ENCODE data around the gene PAPPA. TPM values are rescaled to one million over a fixed set of nuclear protein-coding genes. Genes with fewer than 3 reads are reported as not detected.

PAPPA gene
- total and polyA plus RNA-seq, 9 of the 15 experiments (the other 6 are each of a cell fraction or from before 2014, with no cell fraction given): 0.06 to 0.18 (median 0.11) TPM

DNA sequence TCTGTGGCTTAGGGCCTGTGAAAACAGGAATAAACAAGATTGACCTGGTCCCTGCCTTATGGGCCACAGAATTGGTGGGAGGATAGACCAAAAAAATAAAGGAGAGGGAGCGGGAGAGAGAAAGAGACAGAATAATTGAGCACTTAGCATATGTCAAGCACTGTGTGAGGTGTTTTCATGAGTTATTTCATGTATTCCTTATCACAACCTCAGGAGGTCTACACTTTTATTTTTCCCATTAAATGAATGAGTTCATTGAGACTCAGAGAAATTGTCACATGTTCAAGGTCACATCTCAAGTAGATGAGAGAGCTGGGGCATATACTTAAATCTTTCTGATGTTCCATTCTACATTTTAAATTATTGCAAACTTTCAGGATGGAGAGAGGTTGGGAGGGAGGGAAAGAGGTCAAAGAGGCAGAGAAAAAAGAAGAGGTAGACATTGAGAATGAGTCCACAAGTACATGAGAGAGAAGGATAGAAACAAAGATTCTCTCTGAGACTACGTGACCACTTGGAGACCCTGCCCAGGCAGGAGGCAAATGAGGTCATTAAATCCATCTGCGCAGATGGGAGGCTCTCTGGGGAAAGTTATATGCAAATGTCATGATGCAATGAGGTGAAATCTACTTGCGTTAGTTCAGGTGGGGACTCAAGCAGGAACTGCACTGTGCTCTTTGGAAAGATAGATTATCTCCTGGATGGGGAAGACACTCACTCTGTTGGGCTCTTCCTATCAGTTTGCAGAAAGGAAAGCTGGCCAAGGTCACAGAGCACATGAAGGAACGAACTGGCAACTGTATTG is 241.5 kb downstream of the PAPPA start (continued):
- TF ChIP-seq ZBTB40 (IDR thresholded peaks at IDR 0.05): 0 out of 2 replicates have a peak, but pooled peaks have one; percentile 28
- TF ChIP-seq ZBTB40 (CRISPR knock-in tag; IDR thresholded peaks at IDR 0.05): no peak
- TF ChIP-seq KHSRP (IDR thresholded peaks at IDR 0.05): no peak
- no peak for TF ChIP-seq NCOA4 (IDR thresholded peaks at IDR 0.05; ENCODE audit: partially characterized antibody)
- no peak for TF ChIP-seq MCM3 (IDR thresholded peaks at IDR 0.05)
- no peak for TF ChIP-seq ZNF239 (CRISPR knock-in tag; IDR thresholded peaks at IDR 0.05)
- TF ChIP-seq ZZZ3 (IDR thresholded peaks at IDR 0.05): no peak
- TF ChIP-seq, protein P1, sequence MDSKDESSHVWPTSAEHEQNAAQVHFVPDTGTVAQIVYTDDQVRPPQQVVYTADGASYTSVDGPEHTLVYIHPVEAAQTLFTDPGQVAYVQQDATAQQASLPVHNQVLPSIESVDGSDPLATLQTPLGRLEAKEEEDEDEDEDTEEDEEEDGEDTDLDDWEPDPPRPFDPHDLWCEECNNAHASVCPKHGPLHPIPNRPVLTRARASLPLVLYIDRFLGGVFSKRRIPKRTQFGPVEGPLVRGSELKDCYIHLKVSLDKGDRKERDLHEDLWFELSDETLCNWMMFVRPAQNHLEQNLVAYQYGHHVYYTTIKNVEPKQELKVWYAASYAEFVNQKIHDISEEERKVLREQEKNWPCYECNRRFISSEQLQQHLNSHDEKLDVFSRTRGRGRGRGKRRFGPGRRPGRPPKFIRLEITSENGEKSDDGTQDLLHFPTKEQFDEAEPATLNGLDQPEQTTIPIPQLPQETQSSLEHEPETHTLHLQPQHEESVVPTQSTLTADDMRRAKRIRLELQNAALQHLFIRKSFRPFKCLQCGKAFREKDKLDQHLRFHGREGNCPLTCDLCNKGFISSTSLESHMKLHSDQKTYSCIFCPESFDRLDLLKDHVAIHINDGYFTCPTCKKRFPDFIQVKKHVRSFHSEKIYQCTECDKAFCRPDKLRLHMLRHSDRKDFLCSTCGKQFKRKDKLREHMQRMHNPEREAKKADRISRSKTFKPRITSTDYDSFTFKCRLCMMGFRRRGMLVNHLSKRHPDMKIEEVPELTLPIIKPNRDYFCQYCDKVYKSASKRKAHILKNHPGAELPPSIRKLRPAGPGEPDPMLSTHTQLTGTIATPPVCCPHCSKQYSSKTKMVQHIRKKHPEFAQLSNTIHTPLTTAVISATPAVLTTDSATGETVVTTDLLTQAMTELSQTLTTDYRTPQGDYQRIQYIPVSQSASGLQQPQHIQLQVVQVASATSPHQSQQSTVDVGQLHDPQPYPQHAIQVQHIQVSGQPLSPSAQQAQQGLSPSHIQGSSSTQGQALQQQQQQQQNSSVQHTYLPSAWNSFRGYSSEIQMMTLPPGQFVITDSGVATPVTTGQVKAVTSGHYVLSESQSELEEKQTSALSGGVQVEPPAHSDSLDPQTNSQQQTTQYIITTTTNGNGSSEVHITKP (IDR thresholded peaks at IDR 0.05; ENCODE audit: partially characterized antibody): peak; percentile 69
- peak; percentile 56; the same call in 1 of the 2 replicates for TF ChIP-seq PTRF (tag; IDR thresholded peaks at IDR 0.05)
- TF ChIP-seq, protein P2, sequence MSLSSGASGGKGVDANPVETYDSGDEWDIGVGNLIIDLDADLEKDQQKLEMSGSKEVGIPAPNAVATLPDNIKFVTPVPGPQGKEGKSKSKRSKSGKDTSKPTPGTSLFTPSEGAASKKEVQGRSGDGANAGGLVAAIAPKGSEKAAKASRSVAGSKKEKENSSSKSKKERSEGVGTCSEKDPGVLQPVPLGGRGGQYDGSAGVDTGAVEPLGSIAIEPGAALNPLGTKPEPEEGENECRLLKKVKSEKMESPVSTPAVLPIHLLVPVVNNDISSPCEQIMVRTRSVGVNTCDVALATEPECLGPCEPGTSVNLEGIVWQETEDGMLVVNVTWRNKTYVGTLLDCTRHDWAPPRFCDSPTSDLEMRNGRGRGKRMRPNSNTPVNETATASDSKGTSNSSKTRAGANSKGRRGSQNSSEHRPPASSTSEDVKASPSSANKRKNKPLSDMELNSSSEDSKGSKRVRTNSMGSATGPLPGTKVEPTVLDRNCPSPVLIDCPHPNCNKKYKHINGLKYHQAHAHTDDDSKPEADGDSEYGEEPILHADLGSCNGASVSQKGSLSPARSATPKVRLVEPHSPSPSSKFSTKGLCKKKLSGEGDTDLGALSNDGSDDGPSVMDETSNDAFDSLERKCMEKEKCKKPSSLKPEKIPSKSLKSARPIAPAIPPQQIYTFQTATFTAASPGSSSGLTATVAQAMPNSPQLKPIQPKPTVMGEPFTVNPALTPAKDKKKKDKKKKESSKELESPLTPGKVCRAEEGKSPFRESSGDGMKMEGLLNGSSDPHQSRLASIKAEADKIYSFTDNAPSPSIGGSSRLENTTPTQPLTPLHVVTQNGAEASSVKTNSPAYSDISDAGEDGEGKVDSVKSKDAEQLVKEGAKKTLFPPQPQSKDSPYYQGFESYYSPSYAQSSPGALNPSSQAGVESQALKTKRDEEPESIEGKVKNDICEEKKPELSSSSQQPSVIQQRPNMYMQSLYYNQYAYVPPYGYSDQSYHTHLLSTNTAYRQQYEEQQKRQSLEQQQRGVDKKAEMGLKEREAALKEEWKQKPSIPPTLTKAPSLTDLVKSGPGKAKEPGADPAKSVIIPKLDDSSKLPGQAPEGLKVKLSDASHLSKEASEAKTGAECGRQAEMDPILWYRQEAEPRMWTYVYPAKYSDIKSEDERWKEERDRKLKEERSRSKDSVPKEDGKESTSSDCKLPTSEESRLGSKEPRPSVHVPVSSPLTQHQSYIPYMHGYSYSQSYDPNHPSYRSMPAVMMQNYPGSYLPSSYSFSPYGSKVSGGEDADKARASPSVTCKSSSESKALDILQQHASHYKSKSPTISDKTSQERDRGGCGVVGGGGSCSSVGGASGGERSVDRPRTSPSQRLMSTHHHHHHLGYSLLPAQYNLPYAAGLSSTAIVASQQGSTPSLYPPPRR (CRISPR knock-in tag; IDR thresholded peaks at IDR 0.05; ENCODE audit: borderline replicate concordance): no peak
